ENCODE data around the gene CFAP54. TPM values are rescaled to one million over a fixed set of nuclear protein-coding genes. Genes with fewer than 3 reads are reported as not detected.
A peak's percentile ranks its signal among the peaks of the same experiment; 100 is the strongest.
"Not testable (repeated sequence)": the region's sequence is repeated elsewhere in the genome, so short reads cannot be mapped to it uniquely, and the experiment has no call there.

CFAP54 gene
- total RNA-seq, 1 experiment from 2014 or later: 0.56 TPM

DNA sequence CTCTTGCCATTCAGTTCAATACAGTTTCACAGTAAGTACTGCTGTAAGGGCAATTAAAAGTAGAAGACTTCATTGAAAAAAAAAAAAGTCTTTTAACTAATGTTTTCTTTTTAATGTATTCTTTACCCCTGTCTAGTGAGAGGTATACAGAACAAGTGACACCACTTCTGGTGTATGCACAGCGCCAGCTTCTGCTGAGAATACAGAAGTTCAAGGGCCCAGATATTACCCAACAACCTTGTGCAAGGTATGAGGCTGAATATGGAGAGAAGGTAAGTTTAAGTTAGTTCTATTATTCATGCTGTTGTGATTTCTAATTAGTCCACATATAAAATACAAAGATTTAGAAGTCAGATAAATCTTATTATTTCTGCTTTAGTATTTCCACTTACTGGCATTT lies 168.7 kb downstream of the CFAP54 start:
- peak; percentile 21 for DNase-seq (ENCODE audit: unreplicated experiment)
- H3K4me1 Mint-ChIP-seq (ENCODE audit: insufficient read depth, unreplicated experiment): no peaks in the 10 kb centered on the region
- ChIA-PET POLR2A (no interaction called here), CTCF (interaction anchor here (0.7 kb wide), 1 partner anchor 278 kb away, joined by 3 read pairs; no protein-coding TSS in a partner anchor)
- H3K27ac Mint-ChIP-seq (ENCODE audit: low read depth, unreplicated experiment): no peak overlapping the region
- H3K4me3 Mint-ChIP-seq (ENCODE audit: unreplicated experiment): no peak overlapping the region
- TF ChIP-seq, protein P1, sequence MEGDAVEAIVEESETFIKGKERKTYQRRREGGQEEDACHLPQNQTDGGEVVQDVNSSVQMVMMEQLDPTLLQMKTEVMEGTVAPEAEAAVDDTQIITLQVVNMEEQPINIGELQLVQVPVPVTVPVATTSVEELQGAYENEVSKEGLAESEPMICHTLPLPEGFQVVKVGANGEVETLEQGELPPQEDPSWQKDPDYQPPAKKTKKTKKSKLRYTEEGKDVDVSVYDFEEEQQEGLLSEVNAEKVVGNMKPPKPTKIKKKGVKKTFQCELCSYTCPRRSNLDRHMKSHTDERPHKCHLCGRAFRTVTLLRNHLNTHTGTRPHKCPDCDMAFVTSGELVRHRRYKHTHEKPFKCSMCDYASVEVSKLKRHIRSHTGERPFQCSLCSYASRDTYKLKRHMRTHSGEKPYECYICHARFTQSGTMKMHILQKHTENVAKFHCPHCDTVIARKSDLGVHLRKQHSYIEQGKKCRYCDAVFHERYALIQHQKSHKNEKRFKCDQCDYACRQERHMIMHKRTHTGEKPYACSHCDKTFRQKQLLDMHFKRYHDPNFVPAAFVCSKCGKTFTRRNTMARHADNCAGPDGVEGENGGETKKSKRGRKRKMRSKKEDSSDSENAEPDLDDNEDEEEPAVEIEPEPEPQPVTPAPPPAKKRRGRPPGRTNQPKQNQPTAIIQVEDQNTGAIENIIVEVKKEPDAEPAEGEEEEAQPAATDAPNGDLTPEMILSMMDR (IDR thresholded peaks at IDR 0.05; ENCODE audit: unreplicated experiment): no peak
- BruUV-seq (replicated peaks): no TSS peak
- H3K36me3 Mint-ChIP-seq (ENCODE audit: insufficient read depth, unreplicated experiment): no peaks in the 10 kb centered on the region
- no peaks in the 10 kb centered on the region for H3K27me3 Mint-ChIP-seq (ENCODE audit: insufficient read depth, unreplicated experiment)
- intact Hi-C loops (cut with micrococcal nuclease): no loop called here
- H3K9me3 Mint-ChIP-seq (ENCODE audit: unreplicated experiment): no peaks in the 10 kb centered on the region

DNA sequence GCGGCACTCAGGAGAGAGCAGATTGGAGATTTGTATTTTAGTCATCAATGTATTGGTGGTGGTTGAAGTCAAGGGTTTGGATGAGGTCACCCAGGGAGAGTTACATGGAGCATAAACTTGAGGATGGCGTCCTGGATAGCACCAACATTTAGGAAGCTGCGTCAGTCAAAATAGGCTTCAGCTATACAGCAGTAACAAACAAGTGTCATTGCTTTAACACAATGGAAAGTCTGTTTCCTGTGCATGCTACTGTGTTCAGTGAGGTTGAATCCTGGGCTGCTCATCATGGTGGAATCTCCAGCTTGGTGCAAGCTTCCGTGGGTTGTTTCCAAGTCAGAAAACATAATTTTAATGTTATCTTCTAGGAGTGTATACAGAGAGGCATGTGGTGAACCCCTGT lies 180.4 kb downstream of the CFAP54 start:
- TF ChIP-seq, protein P1 (IDR thresholded peaks at IDR 0.05; ENCODE audit: unreplicated experiment): no peak
- no peak for DNase-seq (ENCODE audit: unreplicated experiment)
- Mint-ChIP-seq H3K27me3 (ENCODE audit: insufficient read depth, unreplicated experiment) (no peaks in the 10 kb centered on the region), H3K4me3 (ENCODE audit: unreplicated experiment) (no peak overlapping the region), H3K36me3 (ENCODE audit: insufficient read depth, unreplicated experiment) (no peaks in the 10 kb centered on the region), H3K27ac (ENCODE audit: low read depth, unreplicated experiment) (no peak overlapping the region), H3K4me1 (ENCODE audit: insufficient read depth, unreplicated experiment) (no peaks in the 10 kb centered on the region), H3K9me3 (ENCODE audit: unreplicated experiment) (no peaks in the 10 kb centered on the region)
- POLR2A ChIA-PET: interaction anchor here (0.6 kb wide), 1 partner anchor 22 kb away, joined by 3 read pairs; no protein-coding TSS in a partner anchor
- no TSS peak for BruUV-seq (replicated peaks)
- CTCF ChIA-PET: interaction anchor here (0.6 to 1.2 kb wide), 3 partner anchors 239 to 317 kb away, joined by 3 to 4 read pairs (median 3); partner anchors contain the start of gene CDK17
- intact Hi-C loops (cut with micrococcal nuclease): no loop called here

DNA sequence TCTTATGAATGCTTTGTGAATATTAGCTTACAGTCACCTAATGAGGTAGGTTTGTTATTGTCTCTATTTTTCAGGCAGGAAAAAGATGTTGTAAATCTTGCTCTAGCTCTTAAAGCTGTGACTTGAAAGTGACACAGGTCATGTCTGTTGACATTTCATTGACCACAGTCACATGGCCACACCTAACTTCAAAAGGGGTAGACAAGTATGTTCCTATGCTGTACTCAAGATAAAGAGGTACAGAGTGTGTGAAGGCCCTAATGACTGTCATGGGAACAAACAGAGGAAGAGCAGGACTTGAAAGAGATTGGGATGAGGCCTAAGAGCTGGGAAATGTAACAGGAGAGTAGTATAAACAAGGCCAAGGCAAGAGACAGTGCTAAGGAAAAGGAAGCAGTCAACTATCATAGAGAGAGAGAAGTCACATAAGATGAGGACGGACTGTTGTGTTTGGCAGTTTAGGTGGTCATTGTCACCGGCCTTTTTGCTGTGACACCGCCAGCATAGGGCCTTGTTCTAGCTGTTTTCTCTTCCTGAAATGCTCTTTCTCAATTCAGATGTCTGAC lies 181.0 kb downstream of the CFAP54 start:
- H3K27me3 Mint-ChIP-seq (ENCODE audit: insufficient read depth, unreplicated experiment): no peaks in the 10 kb centered on the region
- H3K27ac Mint-ChIP-seq (ENCODE audit: low read depth, unreplicated experiment): no peak overlapping the region
- no peaks in the 10 kb centered on the region for H3K4me1 Mint-ChIP-seq (ENCODE audit: insufficient read depth, unreplicated experiment)
- TF ChIP-seq, protein P1 (IDR thresholded peaks at IDR 0.05; ENCODE audit: unreplicated experiment): no peak
- intact Hi-C loops (cut with micrococcal nuclease): no loop called here
- POLR2A ChIA-PET: no interaction called here
- no peaks in the 10 kb centered on the region for H3K9me3 Mint-ChIP-seq (ENCODE audit: unreplicated experiment)
- CTCF ChIA-PET: interaction anchor here (0.6 to 1.2 kb wide), 5 partner anchors 24 to 316 kb away, joined by 3 to 4 read pairs (median 3); partner anchors contain the start of gene CDK17
- no TSS peak for BruUV-seq (replicated peaks)
- no peak overlapping the region for H3K4me3 Mint-ChIP-seq (ENCODE audit: unreplicated experiment)
- H3K36me3 Mint-ChIP-seq (ENCODE audit: insufficient read depth, unreplicated experiment): no peaks in the 10 kb centered on the region
- no peak for DNase-seq (ENCODE audit: unreplicated experiment)

DNA sequence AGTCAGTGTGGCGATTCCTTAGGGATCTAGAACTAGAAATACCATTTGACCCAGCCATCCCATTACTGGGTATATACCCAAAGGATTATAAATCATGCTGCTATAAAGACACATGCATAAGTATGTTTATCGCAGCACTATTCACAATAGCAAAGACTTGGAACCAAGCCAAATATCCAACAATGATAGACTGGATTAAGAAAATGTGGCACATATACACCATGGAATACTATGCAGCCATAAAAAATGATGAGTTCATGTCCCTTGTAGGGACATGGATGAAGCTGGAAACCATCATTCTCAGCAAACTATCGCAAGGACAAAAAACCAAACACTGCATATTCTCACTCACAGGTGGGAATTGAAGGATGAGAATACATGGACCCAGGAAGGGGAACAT lies 186.1 kb downstream of the CFAP54 start:
- BruUV-seq (replicated peaks); H3K9me3 Mint-ChIP-seq (ENCODE audit: unreplicated experiment); DNase-seq (ENCODE audit: unreplicated experiment); H3K27me3 Mint-ChIP-seq (ENCODE audit: insufficient read depth, unreplicated experiment); H3K4me1 Mint-ChIP-seq (ENCODE audit: insufficient read depth, unreplicated experiment); POLR2A ChIA-PET; H3K27ac Mint-ChIP-seq (ENCODE audit: low read depth, unreplicated experiment); H3K36me3 Mint-ChIP-seq (ENCODE audit: insufficient read depth, unreplicated experiment); CTCF ChIA-PET; intact Hi-C loops (cut with micrococcal nuclease); H3K4me3 Mint-ChIP-seq (ENCODE audit: unreplicated experiment): not testable (repeated sequence)
